Measurements from ENCODE around the gene APOLD1. TPM values are rescaled to one million over a fixed set of nuclear protein-coding genes. Genes with fewer than 3 reads are reported as not detected.

The APOLD1 gene
- total RNA-seq, 1 donor: 3.3 TPM

GRCh38 chr12:12822886-12823285 is 37.4 kb downstream of the APOLD1 start:
- Histone ChIP-seq H3K27ac (ENCODE audit: low read depth, low read length) (peak overlapping the region; percentile 95), H3K4me1 (ENCODE audit: insufficient read depth, low read length) (peaks cover 57% of the 10 kb centered on the region), H2AFZ (ENCODE audit: low read length) (no peak overlapping the region), H4K20me1 (ENCODE audit: insufficient read depth, low read length) (no peaks in the 10 kb centered on the region), H3K79me2 (ENCODE audit: insufficient read depth, low read length) (peaks cover 26% of the 10 kb centered on the region), H3K4me3 (ENCODE audit: insufficient read depth, low read length) (no peak overlapping the region), H3K36me3 (ENCODE audit: insufficient read depth, low read length) (peaks cover 73% of the 10 kb centered on the region), H3K9me3 (ENCODE audit: low read depth, low read length) (no peaks in the 10 kb centered on the region), H3K27me3 (ENCODE audit: insufficient read depth, low read length) (no peaks in the 10 kb centered on the region), H3K4me2 (ENCODE audit: insufficient read depth, low read length) (peak overlapping the region; percentile 25)
- DNase-seq (ENCODE audit: insufficient read length, low spot score, missing footprints): no peak
- TF ChIP-seq, protein P1, sequence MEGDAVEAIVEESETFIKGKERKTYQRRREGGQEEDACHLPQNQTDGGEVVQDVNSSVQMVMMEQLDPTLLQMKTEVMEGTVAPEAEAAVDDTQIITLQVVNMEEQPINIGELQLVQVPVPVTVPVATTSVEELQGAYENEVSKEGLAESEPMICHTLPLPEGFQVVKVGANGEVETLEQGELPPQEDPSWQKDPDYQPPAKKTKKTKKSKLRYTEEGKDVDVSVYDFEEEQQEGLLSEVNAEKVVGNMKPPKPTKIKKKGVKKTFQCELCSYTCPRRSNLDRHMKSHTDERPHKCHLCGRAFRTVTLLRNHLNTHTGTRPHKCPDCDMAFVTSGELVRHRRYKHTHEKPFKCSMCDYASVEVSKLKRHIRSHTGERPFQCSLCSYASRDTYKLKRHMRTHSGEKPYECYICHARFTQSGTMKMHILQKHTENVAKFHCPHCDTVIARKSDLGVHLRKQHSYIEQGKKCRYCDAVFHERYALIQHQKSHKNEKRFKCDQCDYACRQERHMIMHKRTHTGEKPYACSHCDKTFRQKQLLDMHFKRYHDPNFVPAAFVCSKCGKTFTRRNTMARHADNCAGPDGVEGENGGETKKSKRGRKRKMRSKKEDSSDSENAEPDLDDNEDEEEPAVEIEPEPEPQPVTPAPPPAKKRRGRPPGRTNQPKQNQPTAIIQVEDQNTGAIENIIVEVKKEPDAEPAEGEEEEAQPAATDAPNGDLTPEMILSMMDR (IDR thresholded peaks at IDR 0.05; ENCODE audit: extremely low read depth, low read depth, low read length): no peak

GRCh38 chr12:12823300-12823699 is 37.8 kb downstream of the APOLD1 start:
- DNase-seq (ENCODE audit: insufficient read length, low spot score, missing footprints): peak; percentile 80
- Histone ChIP-seq H3K4me2 (ENCODE audit: insufficient read depth, low read length) (peak overlapping the region; percentile 25), H4K20me1 (ENCODE audit: insufficient read depth, low read length) (no peaks in the 10 kb centered on the region), H3K9me3 (ENCODE audit: low read depth, low read length) (no peaks in the 10 kb centered on the region), H3K4me3 (ENCODE audit: insufficient read depth, low read length) (no peak overlapping the region), H3K27me3 (ENCODE audit: insufficient read depth, low read length) (no peaks in the 10 kb centered on the region), H2AFZ (ENCODE audit: low read length) (no peak overlapping the region), H3K79me2 (ENCODE audit: insufficient read depth, low read length) (peaks cover 23% of the 10 kb centered on the region), H3K4me1 (ENCODE audit: insufficient read depth, low read length) (peaks cover 57% of the 10 kb centered on the region), H3K27ac (ENCODE audit: low read depth, low read length) (peak overlapping the region; percentile 95), H3K36me3 (ENCODE audit: insufficient read depth, low read length) (peaks cover 76% of the 10 kb centered on the region)
- TF ChIP-seq, protein P1 (IDR thresholded peaks at IDR 0.05; ENCODE audit: extremely low read depth, low read depth, low read length): no peak

- H3K4me3 ChIP-seq (ENCODE audit: insufficient read depth, low read length): no peak overlapping the region
- DNase-seq (ENCODE audit: insufficient read length, low spot score, missing footprints): no peak
- no peaks in the 10 kb centered on the region for H3K9me3 ChIP-seq (ENCODE audit: low read depth, low read length)
- H3K27me3 ChIP-seq (ENCODE audit: insufficient read depth, low read length): no peaks in the 10 kb centered on the region
- TF ChIP-seq, protein P1 (IDR thresholded peaks at IDR 0.05; ENCODE audit: extremely low read depth, low read depth, low read length): no peak
- no peaks in the 10 kb centered on the region for H4K20me1 ChIP-seq (ENCODE audit: insufficient read depth, low read length)
- H3K36me3 ChIP-seq (ENCODE audit: insufficient read depth, low read length): peaks cover 81% of the 10 kb centered on the region
- H3K4me2 ChIP-seq (ENCODE audit: insufficient read depth, low read length): peak overlapping the region; percentile 25
- H3K79me2 ChIP-seq (ENCODE audit: insufficient read depth, low read length): peaks cover 20% of the 10 kb centered on the region
- H3K27ac ChIP-seq (ENCODE audit: low read depth, low read length): peak overlapping the region; percentile 95
- H3K4me1 ChIP-seq (ENCODE audit: insufficient read depth, low read length): peaks cover 52% of the 10 kb centered on the region
- no peak overlapping the region for H2AFZ ChIP-seq (ENCODE audit: low read length)
These were observed 38.4 kb downstream of the APOLD1 start for GRCh38 chr12:12823811-12824210.

GRCh38 chr12:12835378-12836146 is 50.1 kb downstream of the APOLD1 start:
- TF ChIP-seq, protein P1 (IDR thresholded peaks at IDR 0.05; ENCODE audit: extremely low read depth, low read depth, low read length): no peak
- H3K4me1 ChIP-seq (ENCODE audit: insufficient read depth, low read length): peaks cover 35% of the 10 kb centered on the region
- no peak overlapping the region for H3K4me3 ChIP-seq (ENCODE audit: insufficient read depth, low read length)
- no peak overlapping the region for H3K4me2 ChIP-seq (ENCODE audit: insufficient read depth, low read length)
- H3K27me3 ChIP-seq (ENCODE audit: insufficient read depth, low read length): no peaks in the 10 kb centered on the region
- peaks cover 32% of the 10 kb centered on the region for H3K36me3 ChIP-seq (ENCODE audit: insufficient read depth, low read length)
- H3K79me2 ChIP-seq (ENCODE audit: insufficient read depth, low read length): no peaks in the 10 kb centered on the region
- H2AFZ ChIP-seq (ENCODE audit: low read length): no peak overlapping the region
- H3K9me3 ChIP-seq (ENCODE audit: low read depth, low read length): no peaks in the 10 kb centered on the region
- no peaks in the 10 kb centered on the region for H4K20me1 ChIP-seq (ENCODE audit: insufficient read depth, low read length)
- no peak for DNase-seq (ENCODE audit: insufficient read length, low spot score, missing footprints)
- peak overlapping the region; percentile 69 for H3K27ac ChIP-seq (ENCODE audit: low read depth, low read length)
